Measurements from ENCODE around the gene MICALL2.

The MICALL2 gene

DNA sequence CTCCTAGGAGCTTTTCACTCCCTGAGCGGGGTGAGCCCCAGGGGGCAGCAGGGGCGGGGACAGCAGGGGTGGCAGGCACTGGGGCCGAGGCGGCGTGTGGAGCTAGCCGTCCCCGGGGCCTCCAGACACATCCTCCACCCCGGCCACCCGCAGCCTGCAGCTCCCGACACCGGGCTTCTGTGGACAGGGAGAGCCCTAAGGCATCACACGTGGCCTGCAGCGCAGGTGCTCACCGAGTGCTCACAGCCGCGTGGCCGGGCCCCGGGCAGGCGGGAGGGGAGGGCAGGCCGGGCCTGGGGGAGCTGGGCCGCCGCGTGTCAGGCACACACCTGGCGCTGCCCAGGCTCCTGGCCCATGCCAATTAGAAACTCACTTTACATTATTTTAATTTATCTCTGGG is 51.4 kb downstream of the MICALL2 start:
- TF ChIP-seq, protein P1, sequence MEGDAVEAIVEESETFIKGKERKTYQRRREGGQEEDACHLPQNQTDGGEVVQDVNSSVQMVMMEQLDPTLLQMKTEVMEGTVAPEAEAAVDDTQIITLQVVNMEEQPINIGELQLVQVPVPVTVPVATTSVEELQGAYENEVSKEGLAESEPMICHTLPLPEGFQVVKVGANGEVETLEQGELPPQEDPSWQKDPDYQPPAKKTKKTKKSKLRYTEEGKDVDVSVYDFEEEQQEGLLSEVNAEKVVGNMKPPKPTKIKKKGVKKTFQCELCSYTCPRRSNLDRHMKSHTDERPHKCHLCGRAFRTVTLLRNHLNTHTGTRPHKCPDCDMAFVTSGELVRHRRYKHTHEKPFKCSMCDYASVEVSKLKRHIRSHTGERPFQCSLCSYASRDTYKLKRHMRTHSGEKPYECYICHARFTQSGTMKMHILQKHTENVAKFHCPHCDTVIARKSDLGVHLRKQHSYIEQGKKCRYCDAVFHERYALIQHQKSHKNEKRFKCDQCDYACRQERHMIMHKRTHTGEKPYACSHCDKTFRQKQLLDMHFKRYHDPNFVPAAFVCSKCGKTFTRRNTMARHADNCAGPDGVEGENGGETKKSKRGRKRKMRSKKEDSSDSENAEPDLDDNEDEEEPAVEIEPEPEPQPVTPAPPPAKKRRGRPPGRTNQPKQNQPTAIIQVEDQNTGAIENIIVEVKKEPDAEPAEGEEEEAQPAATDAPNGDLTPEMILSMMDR (IDR thresholded peaks at IDR 0.05; ENCODE audit: insufficient read depth, missing control alignments), result no peak
- FAIRE-seq (no peak), DNase-seq (ENCODE audit: insufficient read length, low spot score) (no peak)

DNA sequence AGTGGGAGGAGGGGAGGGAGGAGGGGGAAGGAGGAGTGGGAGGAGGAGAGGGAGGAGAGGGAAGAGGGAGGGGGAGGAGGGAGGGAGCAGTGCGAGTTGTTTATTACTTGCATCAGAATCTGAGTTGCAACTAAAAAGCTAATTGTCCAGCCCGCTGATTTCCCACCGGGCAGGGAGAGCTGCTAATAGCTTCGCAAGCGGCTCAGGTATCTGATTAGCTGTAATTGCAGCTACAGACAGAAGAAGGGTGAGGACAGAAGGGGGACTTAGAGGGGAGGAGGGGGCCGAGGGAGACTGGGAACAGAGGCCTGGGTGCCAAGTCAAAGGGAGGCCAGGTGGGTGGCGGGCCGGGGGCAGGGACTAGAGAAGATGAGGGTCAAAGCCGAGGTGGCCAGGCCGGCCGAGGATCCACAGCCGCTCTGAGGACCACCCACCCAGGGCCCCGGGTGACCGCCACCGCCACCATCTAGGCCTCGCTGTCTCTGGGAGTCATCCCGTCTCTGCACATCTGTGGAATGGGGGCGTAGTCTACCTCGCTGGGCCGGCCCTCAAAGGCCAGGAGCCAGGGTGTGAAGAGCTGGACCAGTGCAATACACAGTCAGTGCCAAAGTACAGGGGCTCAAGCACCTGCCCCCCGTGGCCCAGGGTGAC is 54.2 kb downstream of the MICALL2 start:
- TF ChIP-seq, protein P1 (IDR thresholded peaks at IDR 0.05; ENCODE audit: insufficient read depth, missing control alignments), result no peak
- FAIRE-seq (no peak), DNase-seq (ENCODE audit: insufficient read length, low spot score) (no peak)

DNA sequence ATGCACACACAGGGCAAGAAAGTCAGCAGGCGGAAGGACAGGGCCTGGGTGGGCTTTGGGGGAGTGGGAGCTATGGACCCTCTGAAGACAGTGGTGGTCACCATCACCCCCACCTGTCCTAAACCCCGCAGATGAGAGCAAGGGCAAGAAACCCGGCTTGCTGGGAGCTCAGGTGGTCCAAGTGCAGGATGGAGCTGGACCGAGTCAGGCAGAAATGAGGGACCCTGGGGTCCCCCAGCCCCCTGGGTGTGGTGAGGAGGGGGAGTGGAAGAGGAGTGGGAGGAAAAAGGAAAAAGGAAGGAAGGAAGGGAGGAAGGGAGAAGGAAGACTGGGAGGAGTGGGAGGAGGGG is 54.8 kb downstream of the MICALL2 start:
- TF ChIP-seq, protein P1 (IDR thresholded peaks at IDR 0.05; ENCODE audit: insufficient read depth, missing control alignments), result no peak

DNA sequence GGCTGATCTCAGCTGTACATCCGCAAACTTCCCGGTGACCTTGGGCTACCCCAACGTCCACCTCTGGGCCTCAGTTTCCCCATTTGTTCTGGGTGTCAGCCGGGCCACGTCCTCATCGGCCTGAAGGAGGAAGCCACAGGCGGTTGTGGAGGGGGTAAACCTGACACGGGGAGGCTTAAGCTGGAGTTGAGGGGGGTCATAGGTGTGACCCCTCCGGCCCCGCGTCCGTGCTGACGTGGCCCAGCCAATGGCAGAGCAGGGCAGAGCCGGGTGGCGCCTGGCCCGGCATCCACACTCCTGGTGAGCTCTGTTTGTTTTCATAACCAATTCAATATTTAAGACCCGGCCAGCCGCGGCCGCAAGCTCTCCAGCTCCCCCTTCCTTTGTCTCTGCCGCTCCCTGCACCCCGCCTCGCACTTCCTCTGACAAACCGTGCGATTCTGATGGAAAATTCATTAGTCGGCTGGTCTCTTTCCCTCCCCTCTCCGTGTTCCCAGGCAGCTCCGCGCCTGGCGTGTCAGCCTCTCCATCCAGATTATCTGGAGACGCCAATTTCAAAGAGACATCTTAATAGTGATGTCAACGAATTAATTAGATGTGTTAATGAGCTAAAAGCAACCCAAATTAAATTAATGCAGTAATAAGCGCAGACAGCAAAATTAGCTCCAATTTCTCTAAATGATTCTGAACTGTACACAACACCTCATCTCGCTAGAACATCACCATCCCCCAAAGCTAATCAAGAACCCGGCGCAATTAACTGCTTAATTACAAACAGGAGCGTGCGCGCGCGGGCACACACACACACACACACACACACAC is 55.4 kb downstream of the MICALL2 start:
- TF ChIP-seq, protein P1 (IDR thresholded peaks at IDR 0.05; ENCODE audit: insufficient read depth, missing control alignments), result no peak
- DNase-seq (ENCODE audit: insufficient read length, low spot score), result no peak
- FAIRE-seq, result no peak

More for the DNA sequence above, 54.8 kb downstream of the MICALL2 start:
- DNase-seq (ENCODE audit: insufficient read length, low spot score) (no peak), FAIRE-seq (no peak)

DNA sequence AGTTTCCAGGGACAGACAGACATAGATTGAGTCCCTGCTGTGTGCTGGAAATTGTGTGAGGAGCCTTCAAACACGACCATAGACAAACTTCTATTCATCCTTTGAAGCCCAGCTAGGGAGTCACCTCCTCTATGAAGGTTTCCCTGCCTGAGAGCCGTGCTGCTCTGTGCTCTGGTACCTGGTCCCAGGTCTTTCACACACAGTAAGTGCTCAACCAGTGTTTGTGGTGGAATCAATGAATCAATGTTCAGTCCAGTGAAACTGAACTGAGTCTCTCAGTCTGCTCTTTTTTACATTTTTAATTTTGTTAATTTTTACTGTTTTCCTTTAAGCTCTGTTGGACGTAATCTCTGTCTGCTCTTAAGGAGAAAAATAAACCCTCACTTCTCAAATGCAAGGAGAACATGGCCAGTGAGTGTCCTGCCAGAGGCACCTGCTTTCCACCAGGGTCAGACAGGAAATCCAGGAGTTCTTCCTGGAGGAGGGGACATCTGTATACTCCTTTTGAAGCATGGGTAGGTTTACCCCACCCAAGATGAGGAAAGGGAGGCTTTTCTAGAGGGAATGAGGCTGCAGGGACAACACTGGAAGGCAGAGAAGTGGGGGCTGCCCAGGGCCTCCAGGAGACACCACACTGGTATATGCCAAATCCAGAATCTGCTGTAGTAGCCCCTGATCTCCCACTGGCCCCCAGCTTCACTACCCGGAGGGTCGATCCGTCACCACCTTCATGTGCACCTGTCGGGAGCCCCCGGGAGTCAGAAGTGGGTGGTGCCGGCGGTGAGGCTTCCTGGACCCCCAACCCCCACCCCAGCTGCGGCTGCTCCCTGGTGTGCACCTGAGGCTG is 56.3 kb downstream of the MICALL2 start:
- TF ChIP-seq, protein P1 (IDR thresholded peaks at IDR 0.05; ENCODE audit: insufficient read depth, missing control alignments), result no peak
- no peak for DNase-seq (ENCODE audit: insufficient read length, low spot score)
- no peak for FAIRE-seq

DNA sequence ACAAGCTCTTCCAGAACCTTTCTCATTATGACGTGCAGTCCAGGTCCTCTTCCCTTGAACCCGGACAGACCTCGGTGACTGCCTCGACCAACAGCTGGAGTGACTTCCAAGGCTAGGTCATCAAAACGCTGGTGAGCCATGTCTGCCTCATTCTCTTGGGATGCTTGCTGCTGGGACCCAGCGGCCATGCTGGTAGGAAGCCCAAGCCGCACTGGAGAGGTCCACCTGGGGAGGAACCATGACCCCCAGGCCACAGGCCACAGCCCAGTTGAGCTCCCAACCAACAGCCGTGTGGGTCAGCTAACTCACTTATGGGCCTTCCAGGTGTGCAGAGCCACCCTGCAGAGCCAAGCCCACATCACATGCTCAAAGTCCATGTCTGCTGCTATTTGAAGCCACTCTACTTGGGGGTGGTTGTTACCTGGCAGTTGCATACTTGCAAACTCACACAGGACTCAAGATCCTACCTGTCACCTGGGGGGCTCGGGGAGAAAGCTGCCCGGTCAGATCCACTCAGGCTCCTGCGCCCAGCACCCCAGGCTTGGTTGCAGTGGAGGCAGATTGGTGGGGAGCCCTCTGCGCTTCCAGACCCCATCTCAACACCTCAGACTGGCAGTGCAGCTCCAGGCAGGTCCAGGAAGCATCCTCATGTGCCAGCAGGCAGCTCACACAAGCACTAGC is 57.0 kb downstream of the MICALL2 start:
- FAIRE-seq (no peak), DNase-seq (ENCODE audit: insufficient read length, low spot score) (no peak)
- TF ChIP-seq, protein P1 (IDR thresholded peaks at IDR 0.05; ENCODE audit: insufficient read depth, missing control alignments), result no peak

All from D721Med (cell line).